Lower leg skin (tissue), 3 donors: Measurements from ENCODE around the gene MACROD1.

Experiments used
- CTCF ChIP-seq, 3 donors: fragments of 450-650 bp; IDR thresholded peaks; one replicate each; pipeline ENCODE4 v1.5.1; 2016; ENCODE audit warnings: antibody characterized with exemption in 3 of 3, mild to moderate bottlenecking in 3 of 3, moderate library complexity in 2 of 3
- POLR2A ChIP-seq, 2 donors: fragments of 450-650 bp; IDR thresholded peaks; one replicate each; pipeline ENCODE4 v1.6.1; 2016 to 2017; ENCODE audit warnings: antibody characterized with exemption in 2 of 2, mild to moderate bottlenecking in 1 of 2, moderate library complexity in 1 of 2

- TF ChIP-seq POLR2A (IDR thresholded peaks at IDR 0.05) (no peak), CTCF (IDR thresholded peaks at IDR 0.05) (no peak)
Measured at GRCh38 chr11:64018310-64018709, 147.6 kb downstream of the MACROD1 start.
